Measurements from ENCODE around the gene NABP1.

The NABP1 gene

GRCh38 chr2:191706791-191707190 is 28.9 kb downstream of the NABP1 start:
- TF ChIP-seq CTCF (IDR thresholded peaks at IDR 0.05) = no peak

GRCh38 chr2:191707542-191707941 is 29.6 kb downstream of the NABP1 start:
- TF ChIP-seq CTCF (IDR thresholded peaks at IDR 0.05) = no peak

GRCh38 chr2:191710411-191710900 is 32.5 kb downstream of the NABP1 start:
- TF ChIP-seq CTCF (IDR thresholded peaks at IDR 0.05) = no peak

GRCh38 chr2:191711621-191712020 is 33.7 kb downstream of the NABP1 start:
- no peak for TF ChIP-seq CTCF (IDR thresholded peaks at IDR 0.05)

- TF ChIP-seq CTCF (IDR thresholded peaks at IDR 0.05) = no peak; the same call in 1 of the 2 replicates
Observed at GRCh38 chr2:191713837-191714236, 35.9 kb downstream of the NABP1 start.

GRCh38 chr2:191714925-191715324 is 37.0 kb downstream of the NABP1 start:
- no peak for TF ChIP-seq CTCF (IDR thresholded peaks at IDR 0.05)

- no peak for TF ChIP-seq CTCF (IDR thresholded peaks at IDR 0.05)
Observed at GRCh38 chr2:191715471-191715870, 37.5 kb downstream of the NABP1 start.

- TF ChIP-seq CTCF (IDR thresholded peaks at IDR 0.05) = no peak
Observed at GRCh38 chr2:191719261-191719660, 41.3 kb downstream of the NABP1 start.

Measured in LNCAP (cell line).